HG02943 (cell line): ENCODE results near the gene ACOT7.

Source experiments
- ATAC-seq: cut with Tn5 transposase; IDR thresholded peaks from one replicate; pipeline ENCODE4 v1.9.1; 2021; ENCODE audit warnings: mild to moderate bottlenecking, low read depth, moderate library complexity; ENCODE audit not compliant: unreplicated experiment

The ACOT7 gene

GRCh38 chr1:6273380-6273891, 120.1 kb downstream of the ACOT7 start:
- no peak for ATAC-seq

GRCh38 chr1:6272868-6273267, 120.7 kb downstream of the ACOT7 start:
- no peak for ATAC-seq

- no peak for ATAC-seq
These were observed 121.1 kb downstream of the ACOT7 start for GRCh38 chr1:6272452-6272851.

- ATAC-seq = no peak
These were observed 122.0 kb downstream of the ACOT7 start for GRCh38 chr1:6271554-6271953.

- no peak for ATAC-seq
These were observed 122.6 kb downstream of the ACOT7 start for GRCh38 chr1:6271006-6271405.

- ATAC-seq = no peak
These were observed 123.2 kb downstream of the ACOT7 start for GRCh38 chr1:6270401-6270800.

GRCh38 chr1:6269720-6270400, 123.7 kb downstream of the ACOT7 start:
- ATAC-seq = no peak

GRCh38 chr1:6269296-6269695, 124.3 kb downstream of the ACOT7 start:
- ATAC-seq = no peak

GRCh38 chr1:6268415-6268814, 125.2 kb downstream of the ACOT7 start:
- ATAC-seq = no peak

GRCh38 chr1:6267686-6268322, 125.8 kb downstream of the ACOT7 start:
- ATAC-seq = no peak

- ATAC-seq = no peak
These were observed 126.9 kb downstream of the ACOT7 start for GRCh38 chr1:6266641-6267040.

GRCh38 chr1:6265151-6265550, 128.4 kb downstream of the ACOT7 start:
- ATAC-seq = no peak

GRCh38 chr1:6263716-6264115, 129.9 kb downstream of the ACOT7 start:
- no peak for ATAC-seq

GRCh38 chr1:6262555-6263420, 130.8 kb downstream of the ACOT7 start:
- no peak for ATAC-seq

GRCh38 chr1:6261615-6261995, 132.0 kb downstream of the ACOT7 start:
- ATAC-seq = no peak

- no peak for ATAC-seq
These were observed 132.5 kb downstream of the ACOT7 start, which contains the start of gene GPR153 for GRCh38 chr1:6260961-6261614. Gene GPR153, minus strand, starts transcription at chr1:6261098. Its CDS starts 6,193 bp downstream, at chr1:6254905.

- ATAC-seq = no peak
These were observed 133.1 kb downstream of the ACOT7 start for GRCh38 chr1:6260433-6260934.

- no peak for ATAC-seq
These were observed 133.8 kb downstream of the ACOT7 start for GRCh38 chr1:6259491-6260362.

- no peak for ATAC-seq
These were observed 134.9 kb downstream of the ACOT7 start for GRCh38 chr1:6258675-6259074.
